ENCODE measurements around the gene SUPT3H.

Gene SUPT3H

DNA sequence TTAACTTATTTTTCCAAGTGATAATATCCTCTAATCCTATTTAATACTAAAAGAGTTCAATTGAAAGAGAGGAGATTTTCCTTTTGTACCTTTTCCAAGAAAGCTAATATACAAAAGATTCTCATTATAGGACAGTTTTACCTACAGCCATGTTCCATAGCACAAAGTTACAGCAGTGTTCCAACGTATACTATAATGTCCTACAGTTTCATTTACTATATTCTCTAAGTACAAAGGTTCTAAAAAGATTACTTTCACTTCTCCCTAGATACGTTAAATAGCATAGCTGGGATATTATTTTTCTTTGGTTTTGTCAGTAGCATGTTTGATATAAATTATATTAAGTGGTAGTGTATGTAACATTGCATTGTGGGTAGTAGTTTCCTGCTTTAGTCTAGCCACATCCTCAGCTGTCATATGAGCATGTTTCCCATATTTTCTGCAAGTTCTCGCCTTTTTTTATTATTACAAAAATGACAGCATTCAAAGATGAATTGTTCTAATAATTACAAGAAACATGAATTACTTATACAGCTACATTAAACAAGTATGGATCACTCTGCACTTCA lies 54.0 kb downstream of the SUPT3H start:
- no peak overlapping the region for H4K12ac ChIP-seq (ENCODE audit: low read depth, low read length)
- no peaks in the 10 kb centered on the region for H3K79me1 ChIP-seq (ENCODE audit: low read length)
- no peak overlapping the region for H3K4ac ChIP-seq (ENCODE audit: low read depth, low read length)
- H2BK120ac ChIP-seq (ENCODE audit: insufficient read depth, low read length, poor library complexity), result no peak overlapping the region
- no peak overlapping the region for H4K91ac ChIP-seq (ENCODE audit: low read depth, low read length)
- H2BK12ac ChIP-seq (ENCODE audit: low read length), result no peak overlapping the region
- H3K27me3 ChIP-seq (ENCODE audit: insufficient read depth, low read length), result no peaks in the 10 kb centered on the region
- no peaks in the 10 kb centered on the region for H3K9me3 ChIP-seq (ENCODE audit: insufficient read depth, low read depth, low read length)
- no peak overlapping the region for H2AK5ac ChIP-seq (ENCODE audit: low read length)
- no peak overlapping the region for H4K8ac ChIP-seq (ENCODE audit: low read depth, low read length)
- H2BK5ac ChIP-seq (ENCODE audit: low read depth, low read length, poor library complexity), result no peak overlapping the region
- H3K23ac ChIP-seq (ENCODE audit: low read length), result no peak overlapping the region
- H3K4me1 ChIP-seq (ENCODE audit: control insufficient read depth in 1 of 2, insufficient read depth in 2 of 2, low read length in 2 of 2), result no peaks in the 10 kb centered on the region
- no peaks in the 10 kb centered on the region for H3K79me2 ChIP-seq (ENCODE audit: control insufficient read depth, insufficient read depth, low read length, poor library complexity)
- no peak for DNase-seq
- no peak overlapping the region for H3K27ac ChIP-seq (ENCODE audit: low read depth, low read length)
- H3K4me2 ChIP-seq (ENCODE audit: low read length), result no peak overlapping the region
- H3K14ac ChIP-seq (ENCODE audit: low read length), result no peak overlapping the region
- H3K4me3 ChIP-seq (ENCODE audit: low read depth, low read length), result no peak overlapping the region
- H3K9ac ChIP-seq (ENCODE audit: low read length), result no peak overlapping the region
- no peaks in the 10 kb centered on the region for H3K36me3 ChIP-seq (ENCODE audit: control insufficient read depth in 1 of 2, insufficient read depth in 2 of 2, low read length in 2 of 2)
- H2AFZ ChIP-seq (ENCODE audit: insufficient read depth, low read length, poor library complexity), result no peak overlapping the region
- no peak overlapping the region for H3K18ac ChIP-seq (ENCODE audit: low read length)
- WGBS (ENCODE audit: extremely low coverage, insufficient coverage, insufficient read length), result no CpG with 5 or more reads among the region's 3 CpGs

DNA sequence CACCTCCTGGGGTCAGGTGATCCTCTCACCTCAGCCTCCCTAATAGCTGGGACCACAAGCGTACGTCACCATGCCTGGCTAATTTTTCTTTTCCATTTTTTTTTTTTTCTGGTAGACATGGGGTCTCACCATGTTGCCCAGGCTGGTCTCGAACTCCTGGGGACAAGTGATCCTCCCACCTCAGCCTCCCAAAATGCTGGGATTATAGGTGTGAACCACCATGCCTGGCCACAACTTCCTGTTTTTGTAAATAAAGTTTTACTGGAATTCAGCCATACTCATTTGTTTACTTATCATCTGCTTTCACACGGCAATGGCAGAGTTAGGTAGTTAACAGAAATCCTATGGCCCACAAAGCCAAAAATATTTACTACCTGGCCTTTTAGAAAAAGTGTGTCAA lies 57.4 kb downstream of the SUPT3H start:
- Histone ChIP-seq H4K12ac (ENCODE audit: low read depth, low read length) (no peak overlapping the region), H3K4me1 (ENCODE audit: control insufficient read depth in 1 of 2, insufficient read depth in 2 of 2, low read length in 2 of 2) (no peaks in the 10 kb centered on the region), H3K4ac (ENCODE audit: low read depth, low read length) (no peak overlapping the region), H2BK12ac (ENCODE audit: low read length) (no peak overlapping the region), H3K4me2 (ENCODE audit: low read length) (no peak overlapping the region), H3K27ac (ENCODE audit: low read depth, low read length) (no peak overlapping the region), H3K9me3 (ENCODE audit: insufficient read depth, low read depth, low read length) (no peaks in the 10 kb centered on the region), H3K14ac (ENCODE audit: low read length) (no peak overlapping the region), H4K8ac (ENCODE audit: low read depth, low read length) (no peak overlapping the region), H3K36me3 (ENCODE audit: control insufficient read depth in 1 of 2, insufficient read depth in 2 of 2, low read length in 2 of 2) (no peaks in the 10 kb centered on the region), H3K23ac (ENCODE audit: low read length) (no peak overlapping the region), H2BK5ac (ENCODE audit: low read depth, low read length, poor library complexity) (no peak overlapping the region), H3K79me2 (ENCODE audit: control insufficient read depth, insufficient read depth, low read length, poor library complexity) (no peaks in the 10 kb centered on the region), H3K27me3 (ENCODE audit: insufficient read depth, low read length) (no peaks in the 10 kb centered on the region), H2AFZ (ENCODE audit: insufficient read depth, low read length, poor library complexity) (no peak overlapping the region), H2AK5ac (ENCODE audit: low read length) (no peak overlapping the region), H3K9ac (ENCODE audit: low read length) (no peak overlapping the region), H4K91ac (ENCODE audit: low read depth, low read length) (no peak overlapping the region), H3K4me3 (ENCODE audit: low read depth, low read length) (no peak overlapping the region), H3K79me1 (ENCODE audit: low read length) (no peaks in the 10 kb centered on the region), H2BK120ac (ENCODE audit: insufficient read depth, low read length, poor library complexity) (no peak overlapping the region), H3K18ac (ENCODE audit: low read length) (no peak overlapping the region)
- no peak for DNase-seq
- no CpG with 5 or more reads among the region's 4 CpGs for WGBS (ENCODE audit: extremely low coverage, insufficient coverage, insufficient read length)

GRCh38 chr6:45314146-45314545 lies 63.6 kb downstream of the SUPT3H start:
- Histone ChIP-seq H4K8ac (ENCODE audit: low read depth, low read length) (no peak overlapping the region), H4K12ac (ENCODE audit: low read depth, low read length) (no peak overlapping the region), H3K18ac (ENCODE audit: low read length) (no peak overlapping the region)

GRCh38 chr6:45310118-45310788 lies 67.5 kb downstream of the SUPT3H start:
- no CpG with 5 or more reads among the region's 7 CpGs for WGBS (ENCODE audit: extremely low coverage, insufficient coverage, insufficient read length)
- H3K79me1 ChIP-seq (ENCODE audit: low read length), result no peaks in the 10 kb centered on the region
- H3K4me2 ChIP-seq (ENCODE audit: low read length), result no peak overlapping the region
- no peak overlapping the region for H3K23ac ChIP-seq (ENCODE audit: low read length)
- no peak overlapping the region for H2AK5ac ChIP-seq (ENCODE audit: low read length)
- H4K8ac ChIP-seq (ENCODE audit: low read depth, low read length), result no peak overlapping the region
- no peaks in the 10 kb centered on the region for H3K79me2 ChIP-seq (ENCODE audit: control insufficient read depth, insufficient read depth, low read length, poor library complexity)
- no peak overlapping the region for H2BK120ac ChIP-seq (ENCODE audit: insufficient read depth, low read length, poor library complexity)
- H3K14ac ChIP-seq (ENCODE audit: low read length), result no peak overlapping the region
- peaks cover 6% of the 10 kb centered on the region for H3K9me3 ChIP-seq (ENCODE audit: insufficient read depth, low read depth, low read length)
- H3K27ac ChIP-seq (ENCODE audit: low read depth, low read length), result no peak overlapping the region
- no peak overlapping the region for H3K9ac ChIP-seq (ENCODE audit: low read length)
- H4K91ac ChIP-seq (ENCODE audit: low read depth, low read length), result no peak overlapping the region
- no peak overlapping the region for H3K4me3 ChIP-seq (ENCODE audit: low read depth, low read length)
- no peaks in the 10 kb centered on the region for H3K4me1 ChIP-seq (ENCODE audit: control insufficient read depth in 1 of 2, insufficient read depth in 2 of 2, low read length in 2 of 2)
- H2AFZ ChIP-seq (ENCODE audit: insufficient read depth, low read length, poor library complexity), result no peak overlapping the region
- H3K36me3 ChIP-seq (ENCODE audit: control insufficient read depth in 1 of 2, insufficient read depth in 2 of 2, low read length in 2 of 2), result peaks cover 0 to 6% of the 10 kb centered on the region in 2 experiments
- no peak overlapping the region for H3K4ac ChIP-seq (ENCODE audit: low read depth, low read length)
- H2BK12ac ChIP-seq (ENCODE audit: low read length), result no peak overlapping the region
- no peak overlapping the region for H3K18ac ChIP-seq (ENCODE audit: low read length)
- H2BK5ac ChIP-seq (ENCODE audit: low read depth, low read length, poor library complexity), result no peak overlapping the region
- H4K12ac ChIP-seq (ENCODE audit: low read depth, low read length), result peak overlapping the region; percentile 16
- DNase-seq, result no peak
- H3K27me3 ChIP-seq (ENCODE audit: insufficient read depth, low read length), result no peaks in the 10 kb centered on the region

More at GRCh38 chr6:45314146-45314545, 63.6 kb downstream of the SUPT3H start:
- Histone ChIP-seq H3K4me1 (ENCODE audit: control insufficient read depth in 1 of 2, insufficient read depth in 2 of 2, low read length in 2 of 2) (no peaks in the 10 kb centered on the region), H3K27ac (ENCODE audit: low read depth, low read length) (no peak overlapping the region), H2AK5ac (ENCODE audit: low read length) (no peak overlapping the region), H3K23ac (ENCODE audit: low read length) (no peak overlapping the region), H2AFZ (ENCODE audit: insufficient read depth, low read length, poor library complexity) (no peak overlapping the region), H3K79me1 (ENCODE audit: low read length) (no peaks in the 10 kb centered on the region), H3K36me3 (ENCODE audit: control insufficient read depth in 1 of 2, insufficient read depth in 2 of 2, low read length in 2 of 2) (peaks cover 0 to 4% of the 10 kb centered on the region in 2 experiments), H2BK12ac (ENCODE audit: low read length) (no peak overlapping the region), H3K14ac (ENCODE audit: low read length) (no peak overlapping the region), H3K9me3 (ENCODE audit: insufficient read depth, low read depth, low read length) (peaks cover 2% of the 10 kb centered on the region), H3K4me2 (ENCODE audit: low read length) (no peak overlapping the region), H4K91ac (ENCODE audit: low read depth, low read length) (no peak overlapping the region), H2BK120ac (ENCODE audit: insufficient read depth, low read length, poor library complexity) (no peak overlapping the region), H3K79me2 (ENCODE audit: control insufficient read depth, insufficient read depth, low read length, poor library complexity) (no peaks in the 10 kb centered on the region), H3K4ac (ENCODE audit: low read depth, low read length) (no peak overlapping the region), H3K9ac (ENCODE audit: low read length) (no peak overlapping the region), H2BK5ac (ENCODE audit: low read depth, low read length, poor library complexity) (no peak overlapping the region), H3K4me3 (ENCODE audit: low read depth, low read length) (no peak overlapping the region), H3K27me3 (ENCODE audit: insufficient read depth, low read length) (no peaks in the 10 kb centered on the region)
- no peak for DNase-seq
- WGBS (ENCODE audit: extremely low coverage, insufficient coverage, insufficient read length), result no CpG with 5 or more reads among the region's 5 CpGs

All from trophoblast cell (in vitro differentiated cells and primary cell).